ENCODE results near the gene SMAD5. TPM values are rescaled to one million over a fixed set of nuclear protein-coding genes. Genes with fewer than 3 reads are reported as not detected.

Gene SMAD5
- total and polyA plus RNA-seq, 2 of the 8 experiments (the other 6 are each of a cell fraction or from before 2014, with no cell fraction given) = 30.2 to 60.5 TPM

GRCh38 chr5:136222580-136223235 lies 90.1 kb downstream of the SMAD5 start:
- no peak overlapping the region for H3K4ac ChIP-seq (replicated peaks; ENCODE audit: insufficient read length, low read depth, low read length)
- H3K56ac ChIP-seq (replicated peaks; ENCODE audit: insufficient read length, low read depth, low read length) = no peak overlapping the region
- no peaks in the 10 kb centered on the region; a peak in 1 of 7 replicates for H3K27me3 ChIP-seq (replicated peaks in 1 of 4; ENCODE audit: control insufficient read depth in 3 of 4, extremely low read depth in 1 of 4, insufficient read depth in 3 of 4, low read length in 3 of 4)
- H2BK15ac ChIP-seq (ENCODE audit: low read length) = no peak overlapping the region
- no peak overlapping the region for H3K4me3 ChIP-seq (ENCODE audit: extremely low read depth in 1 of 4, insufficient read depth in 2 of 4, low read depth in 3 of 4, low read length in 4 of 4)
- H3K79me1 ChIP-seq (ENCODE audit: low read depth, low read length) = no peaks in the 10 kb centered on the region
- WGBS, 2 experiments (ENCODE audit: extremely low coverage in 1 of 2, insufficient coverage in 1 of 2, insufficient read length in 1 of 2, insufficient replicate concordance in 2 of 2, low coverage in 1 of 2, low lambda C conversion rate in 2 of 2, missing lambda C conversion rate in 1 of 2) = 89% methylated on average over 4 of the region's 4 CpGs; no CpG with 5 or more reads in 1 of the 2 experiments
- no peak overlapping the region for H3K9ac ChIP-seq (replicated peaks in 1 of 4; ENCODE audit: extremely low read depth in 1 of 4, low read depth in 3 of 4, low read length in 3 of 4)
- H2BK120ac ChIP-seq (replicated peaks; ENCODE audit: low read depth, low read length) = no peak overlapping the region
- H2AK5ac ChIP-seq (ENCODE audit: low read depth, low read length) = no peak overlapping the region
- no peak overlapping the region for H4K8ac ChIP-seq (ENCODE audit: extremely low read depth, insufficient read depth, low read length)
- no peak overlapping the region for H3K23ac ChIP-seq (ENCODE audit: insufficient read length)
- H4K5ac ChIP-seq (ENCODE audit: insufficient read length, low read depth, low read length) = no peak overlapping the region
- no peaks in the 10 kb centered on the region for H4K20me1 ChIP-seq (replicated peaks in 1 of 2; ENCODE audit: control insufficient read depth in 1 of 2, insufficient read depth in 2 of 2, low read length in 2 of 2)
- no peak overlapping the region for H2BK20ac ChIP-seq (ENCODE audit: low read length)
- peaks cover 2 to 16% of the 10 kb centered on the region in 2 experiments for H3K9me3 ChIP-seq (ENCODE audit: insufficient read depth in 2 of 2, low read depth in 1 of 2, low read length in 1 of 2)
- no peak overlapping the region for H3K27ac ChIP-seq (ENCODE audit: low read depth, low read length)
- peaks cover 0 to 6% (median 0%) of the 10 kb centered on the region in 4 experiments; a peak in 1 of 7 replicates for H3K4me1 ChIP-seq (replicated peaks in 1 of 4; ENCODE audit: control insufficient read depth in 3 of 4, insufficient read depth in 4 of 4, low read length in 3 of 4)
- POLR2A ChIA-PET (ENCODE audit: partially characterized antibody) = interaction anchor here (0.7 kb wide), 1 partner anchor 33 kb away, joined by 3 read pairs; no protein-coding TSS in a partner anchor
- no peaks in the 10 kb centered on the region for H3K79me2 ChIP-seq (ENCODE audit: control insufficient read depth in 1 of 2, insufficient read depth in 2 of 2, low read length in 2 of 2)
- DNase-seq (ENCODE audit: low read depth in 1 of 2, low spot score in 2 of 2) (no peak), FAIRE-seq (no peak)
- H2AFZ ChIP-seq (ENCODE audit: low read length) = no peak overlapping the region
- no peaks in the 10 kb centered on the region for H3K23me2 ChIP-seq (ENCODE audit: low read depth, low read length)
- no peak overlapping the region for H3K18ac ChIP-seq (ENCODE audit: extremely low read depth, low read length)
- no peak overlapping the region for H2BK12ac ChIP-seq (ENCODE audit: low read depth, low read length)
- no peaks in the 10 kb centered on the region for H3K36me3 ChIP-seq (ENCODE audit: control insufficient read depth in 2 of 4, insufficient read depth in 4 of 4, low read length in 3 of 4)
- H4K91ac ChIP-seq (replicated peaks; ENCODE audit: insufficient read length, low read length) = no peak overlapping the region
- H2BK5ac ChIP-seq (ENCODE audit: low read depth, low read length) = no peak overlapping the region
- H3K14ac ChIP-seq (ENCODE audit: insufficient read length) = no peak overlapping the region
- CTCF ChIA-PET (ENCODE audit: partially characterized antibody) = interaction anchor here (1.8 to 5.5 kb wide), 2 partner anchors 11 to 27 kb away, joined by 5 to 37 read pairs; no protein-coding TSS in a partner anchor
- H3K4me2 ChIP-seq (ENCODE audit: insufficient read depth in 1 of 2, low read depth in 2 of 2, low read length in 2 of 2) = no peak overlapping the region
- TF ChIP-seq YY1 (IDR thresholded peaks at IDR 0.05; ENCODE audit: low read depth, low read length) (no peak), TCF12 (IDR thresholded peaks at IDR 0.05; ENCODE audit: low read depth, low read length) (no peak), CBX5 (IDR thresholded peaks at IDR 0.05; ENCODE audit: low read depth, low read length) (no peak), TAF7 (optimal IDR thresholded peaks at IDR 0.05; ENCODE audit: borderline replicate concordance, low read depth, low read length) (no peak), KDM1A (IDR thresholded peaks at IDR 0.05; ENCODE audit: borderline replicate concordance, low read length) (no peak), ATF2 (IDR thresholded peaks at IDR 0.05; ENCODE audit: low read length) (no peak), TAF1 (IDR thresholded peaks at IDR 0.05; ENCODE audit: low read depth, low read length) (no peak), FOSL1 (IDR thresholded peaks at IDR 0.05; ENCODE audit: insufficient read depth, low read depth, low read length) (no peak), USF2 (IDR thresholded peaks at IDR 0.05; ENCODE audit: low read length) (no peak), MAX (IDR thresholded peaks at IDR 0.05) (no peak)

All from H1 (cell line).